Measurements from ENCODE around the gene STN1.
A peak's percentile ranks its signal among the peaks of the same experiment; 100 is the strongest.

The STN1 gene

GRCh38 chr10:103888113-103888841 is 29.7 kb downstream of the STN1 start:
- peak; percentile 62 for TF ChIP-seq CTCF (IDR thresholded peaks at IDR 0.05; ENCODE audit: low read depth, low read length)
- DNase-seq, result no peak
- no peak overlapping the region for H3K4me3 ChIP-seq (ENCODE audit: low read depth, low read length)

GRCh38 chr10:103885617-103886016 is 32.4 kb downstream of the STN1 start:
- Histone ChIP-seq H3K27me3 (ENCODE audit: insufficient read depth, low read depth, severe bottlenecking) (no peaks in the 10 kb centered on the region), H3K9me3 (ENCODE audit: severe bottlenecking) (no peaks in the 10 kb centered on the region), H3K36me3 (no peaks in the 10 kb centered on the region; the same call in 1 of the 2 replicates), H3K27ac (no peak overlapping the region), H3K4me3 (ENCODE audit: low read depth, low read length) (no peak overlapping the region)
- no peak for TF ChIP-seq CTCF (IDR thresholded peaks at IDR 0.05; ENCODE audit: low read depth, low read length)
- DNase-seq, result no peak

More at GRCh38 chr10:103888113-103888841, 29.7 kb downstream of the STN1 start:
- no peak overlapping the region for H3K27ac ChIP-seq
- no peaks in the 10 kb centered on the region for H3K9me3 ChIP-seq (ENCODE audit: severe bottlenecking)
- H3K36me3 ChIP-seq, result no peaks in the 10 kb centered on the region
- H3K27me3 ChIP-seq (ENCODE audit: insufficient read depth, low read depth, severe bottlenecking), result no peaks in the 10 kb centered on the region

GRCh38 chr10:103884681-103885139 is 33.3 kb downstream of the STN1 start:
- no peak overlapping the region for H3K27ac ChIP-seq
- peak; percentile 59 for DNase-seq
- H3K4me3 ChIP-seq (ENCODE audit: low read depth, low read length), result no peak overlapping the region
- no peaks in the 10 kb centered on the region for H3K9me3 ChIP-seq (ENCODE audit: severe bottlenecking)
- TF ChIP-seq CTCF (IDR thresholded peaks at IDR 0.05; ENCODE audit: low read depth, low read length), result peak; percentile 70
- no peaks in the 10 kb centered on the region; the same call in 1 of the 2 replicates for H3K36me3 ChIP-seq
- H3K27me3 ChIP-seq (ENCODE audit: insufficient read depth, low read depth, severe bottlenecking), result no peaks in the 10 kb centered on the region

- no peak for TF ChIP-seq CTCF (IDR thresholded peaks at IDR 0.05; ENCODE audit: low read depth, low read length)
- Histone ChIP-seq H3K36me3 (no peaks in the 10 kb centered on the region; the same call in 1 of the 2 replicates), H3K27me3 (ENCODE audit: insufficient read depth, low read depth, severe bottlenecking) (no peaks in the 10 kb centered on the region), H3K4me3 (ENCODE audit: low read depth, low read length) (no peak overlapping the region), H3K27ac (no peak overlapping the region), H3K9me3 (ENCODE audit: severe bottlenecking) (no peaks in the 10 kb centered on the region)
- no peak for DNase-seq
These were observed 35.5 kb downstream of the STN1 start for GRCh38 chr10:103882285-103883007.

- no peak for DNase-seq
- no peaks in the 10 kb centered on the region for H3K9me3 ChIP-seq (ENCODE audit: severe bottlenecking)
- no peaks in the 10 kb centered on the region; the same call in 1 of the 2 replicates for H3K36me3 ChIP-seq
- no peak overlapping the region for H3K27ac ChIP-seq
- no peak for TF ChIP-seq CTCF (IDR thresholded peaks at IDR 0.05; ENCODE audit: low read depth, low read length)
- no peaks in the 10 kb centered on the region for H3K27me3 ChIP-seq (ENCODE audit: insufficient read depth, low read depth, severe bottlenecking)
- H3K4me3 ChIP-seq (ENCODE audit: low read depth, low read length), result no peak overlapping the region
These were observed 36.3 kb downstream of the STN1 start for GRCh38 chr10:103881416-103882284.
